WTC11 (cell line): ENCODE data around the gene ERP29.

Experiments
- ATF1 ChIP-seq: sonication (generic); formaldehyde crosslinking; IDR thresholded peaks from 2 replicates; pipeline ENCODE4 v1.8.1; 2023; ENCODE audit warnings: mild to moderate bottlenecking, moderate library complexity, missing genetic modification reagents
- CDX4 ChIP-seq: fragments of 250-450 bp; sonication (Bioruptor Pico); IDR thresholded peaks from 2 replicates; pipeline ENCODE4 v1.9.0; 2021; ENCODE audit warnings: moderate library complexity, mild to moderate bottlenecking, inconsistent platforms, borderline replicate concordance
- CTCF ChIP-seq: fragments of 200-600 bp; IDR thresholded peaks from 2 replicates; pipeline ENCODE4 v1.8.0; 2022; ENCODE audit warnings: antibody characterized with exemption
- GABPB1 ChIP-seq: sonication (generic); formaldehyde crosslinking; IDR thresholded peaks from 2 replicates; pipeline ENCODE4 v1.8.1; 2023; ENCODE audit warnings: mild to moderate bottlenecking, missing genetic modification reagents
- NFE2L1 ChIP-seq: sonication (generic); formaldehyde crosslinking; IDR thresholded peaks from 2 replicates; pipeline ENCODE4 v1.8.1; 2023; ENCODE audit warnings: missing genetic modification reagents
- SP1 ChIP-seq: sonication (generic); formaldehyde crosslinking; conservative IDR thresholded peaks from 2 replicates; pipeline ENCODE4 v1.8.1; 2022; ENCODE audit warnings: missing genetic modification reagents

- no peak for TF ChIP-seq CTCF
- no peak for TF ChIP-seq SP1 (CRISPR knock-in tag)
- TF ChIP-seq ATF1 (CRISPR knock-in tag): no peak
- TF ChIP-seq GABPB1 (CRISPR knock-in tag): no peak
- no peak for TF ChIP-seq NFE2L1 (CRISPR knock-in tag)
- TF ChIP-seq CDX4 (CRISPR knock-in tag): no peak
Observed at GRCh38 chr12:111993292-111994150, 19.7 kb upstream of the ERP29 start.
